WTC11 (cell line): ENCODE data around the gene BRCC3. TPM values are rescaled to one million over a fixed set of nuclear protein-coding genes. Genes with fewer than 3 reads are reported as not detected.

Source experiments
- ATAC-seq: fragments of 200-7000 bp; cut with Tn5 transposase; 2 replicates; pipeline ENCODE4 v1.10.0; 2021; ENCODE audit warnings: mild to moderate bottlenecking, moderate library complexity
- CTCF ChIA-PET: fragments of 300-600 bp; sonication (Branson Sonifier 250); formaldehyde crosslinking; loops from one replicate; lab custom pipeline; 2021; ENCODE audit warnings: antibody characterized with exemption; lab: Charles Lee
- POLR2A ChIA-PET: fragments of 350-600 bp; sonication (Branson Sonifier 250); formaldehyde crosslinking; loops from one replicate; lab custom pipeline; 2021; ENCODE audit warnings: antibody characterized with exemption; lab: Charles Lee
- DNase-seq: peaks from one replicate; pipeline ENCODE4 v3.0.0; 2021; ENCODE audit warnings: low spot score
- H3K27ac Mint-ChIP-seq: 2 replicates; pipeline ENCODE4 v1.8.0; 2021; ENCODE audit warnings: mixed read lengths
- H3K27me3 Mint-ChIP-seq: 2 replicates; pipeline ENCODE4 v1.8.0; 2021; ENCODE audit warnings: low read depth, mild to moderate bottlenecking, moderate library complexity, mixed read lengths
- H3K36me3 Mint-ChIP-seq: 2 replicates; pipeline ENCODE4 v1.8.0; 2021; ENCODE audit warnings: mixed read lengths
- H3K4me1 Mint-ChIP-seq: 2 replicates; pipeline ENCODE4 v1.8.0; 2022; ENCODE audit warnings: mixed read lengths
- H3K4me3 Mint-ChIP-seq: 2 replicates; pipeline ENCODE4 v1.8.0; 2021; ENCODE audit warnings: mild to moderate bottlenecking, moderate library complexity, mixed read lengths
- H3K9me3 Mint-ChIP-seq: 2 replicates; pipeline ENCODE4 v1.8.0; 2021; ENCODE audit warnings: mixed read lengths
- ATF1 ChIP-seq: sonication (generic); formaldehyde crosslinking; IDR thresholded peaks from 2 replicates; pipeline ENCODE4 v1.8.1; 2023; ENCODE audit warnings: mild to moderate bottlenecking, moderate library complexity, missing genetic modification reagents
- ELF4 ChIP-seq: sonication (generic); formaldehyde crosslinking; IDR thresholded peaks from 2 replicates; pipeline ENCODE4 v1.8.1; 2022; ENCODE audit warnings: low read depth, mild to moderate bottlenecking, moderate library complexity, missing genetic modification reagents
- ETV6 ChIP-seq: sonication (generic); formaldehyde crosslinking; IDR thresholded peaks from 2 replicates; pipeline ENCODE4 v1.8.1; 2022; ENCODE audit warnings: mild to moderate bottlenecking, missing genetic modification reagents
- FOXK1 ChIP-seq: sonication (generic); formaldehyde crosslinking; IDR thresholded peaks from 2 replicates; pipeline ENCODE4 v1.8.0; 2022; ENCODE audit warnings: mild to moderate bottlenecking, moderate library complexity, missing genetic modification reagents
- GTF2I ChIP-seq: fragments of 250-450 bp; sonication (Bioruptor Pico); conservative IDR thresholded peaks from 2 replicates; pipeline ENCODE4 v1.4.0; 2021; ENCODE audit warnings: mild to moderate bottlenecking
- NFE2L1 ChIP-seq: sonication (generic); formaldehyde crosslinking; IDR thresholded peaks from 2 replicates; pipeline ENCODE4 v1.8.1; 2023; ENCODE audit warnings: missing genetic modification reagents
- PRRX2 ChIP-seq: fragments of 250-450 bp; sonication (Bioruptor Pico); IDR thresholded peaks from 2 replicates; pipeline ENCODE4 v1.8.0; 2021; ENCODE audit warnings: mild to moderate bottlenecking
- SMAD3 ChIP-seq: sonication (generic); formaldehyde crosslinking; IDR thresholded peaks from 2 replicates; pipeline ENCODE4 v1.8.0; 2022; ENCODE audit warnings: missing genetic modification reagents, mild to moderate bottlenecking, borderline replicate concordance
- SMAD4 ChIP-seq: sonication (generic); formaldehyde crosslinking; IDR thresholded peaks from 2 replicates; pipeline ENCODE4 v1.8.0; 2022; ENCODE audit warnings: mild to moderate bottlenecking, missing genetic modification reagents
- SP1 ChIP-seq: sonication (generic); formaldehyde crosslinking; conservative IDR thresholded peaks from 2 replicates; pipeline ENCODE4 v1.8.1; 2022; ENCODE audit warnings: missing genetic modification reagents
- ZNF121 ChIP-seq: sonication (generic); formaldehyde crosslinking; IDR thresholded peaks from 2 replicates; pipeline ENCODE4 v1.8.0; 2023; ENCODE audit warnings: missing genetic modification reagents
- ZNF219 ChIP-seq: sonication (generic); formaldehyde crosslinking; IDR thresholded peaks from 2 replicates; pipeline ENCODE4 v1.8.0; 2023; ENCODE audit warnings: missing genetic modification reagents, mild to moderate bottlenecking, borderline replicate concordance
- ZNF423 ChIP-seq: fragments of 250-450 bp; sonication (Bioruptor Pico); IDR thresholded peaks from 2 replicates; pipeline ENCODE4 v2.1.2; 2022; ENCODE audit warnings: mild to moderate bottlenecking, moderate library complexity
- total RNA-seq: library from RNA; stranded (reverse); gene quantifications from 3 replicates; pipeline ENCODE4 v1.2.3, GENCODE V29; 2021
- TF ChIP-seq, protein P1 (sequence below): sonication (generic); formaldehyde crosslinking; IDR thresholded peaks from 2 replicates; pipeline ENCODE4 v1.8.0; 2023; ENCODE audit warnings: missing genetic modification reagents
- TF ChIP-seq, protein P2 (sequence below): sonication (generic); formaldehyde crosslinking; IDR thresholded peaks from 2 replicates; pipeline ENCODE4 v1.8.0; 2022; ENCODE audit warnings: mild to moderate bottlenecking, missing genetic modification reagents
- TF ChIP-seq, protein P3 (sequence below): sonication (generic); formaldehyde crosslinking; conservative IDR thresholded peaks from 2 replicates; pipeline ENCODE4 v1.8.1; 2023; ENCODE audit warnings: mild to moderate bottlenecking, low read depth, missing genetic modification reagents, moderate library complexity
- TF ChIP-seq, protein P4 (sequence below): sonication (generic); formaldehyde crosslinking; IDR thresholded peaks from 2 replicates; pipeline ENCODE4 v1.8.1; 2023; ENCODE audit warnings: mild to moderate bottlenecking, missing genetic modification reagents, moderate library complexity
- TF ChIP-seq, protein P5 (sequence below): sonication (generic); formaldehyde crosslinking; IDR thresholded peaks from 2 replicates; pipeline ENCODE4 v1.8.1; 2022; ENCODE audit warnings: mild to moderate bottlenecking, moderate library complexity, missing genetic modification reagents
- TF ChIP-seq, protein P6 (sequence below): fragments of 250-450 bp; sonication (Bioruptor Pico); IDR thresholded peaks from 2 replicates; pipeline ENCODE4 v2.1.2; 2022; ENCODE audit warnings: mild to moderate bottlenecking, moderate library complexity
- TF ChIP-seq, protein P7 (sequence below): sonication (generic); formaldehyde crosslinking; IDR thresholded peaks from 2 replicates; pipeline ENCODE4 v1.8.1; 2023; ENCODE audit warnings: mild to moderate bottlenecking, missing genetic modification reagents, borderline replicate concordance

The BRCC3 gene
- total RNA-seq, 1 experiment from 2014 or later, result 19.6 TPM

DNA sequence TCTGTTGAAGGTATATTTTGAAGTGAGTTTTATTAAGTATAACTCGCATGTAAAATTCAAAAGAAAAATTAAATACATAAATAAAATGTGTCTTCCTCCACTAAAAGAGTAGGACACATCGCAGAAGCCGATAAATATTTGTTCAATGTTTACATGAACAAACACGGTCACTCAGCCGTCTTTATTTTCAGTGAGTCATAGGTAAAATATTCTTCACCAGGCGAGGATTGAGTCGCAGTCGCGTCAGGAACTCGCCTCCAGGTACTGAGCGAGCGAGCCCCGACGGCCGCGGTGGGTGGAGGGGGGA lies 44.9 kb upstream of the BRCC3 start:
- ChIA-PET POLR2A (interaction anchor here (0.8 kb wide), 1 partner anchor 10 kb away, joined by 4 read pairs; no protein-coding TSS in a partner anchor), CTCF (interaction anchor here (1.0 kb wide), 2 partner anchors 22 to 109 kb away, joined by 4 read pairs; no protein-coding TSS in a partner anchor)
- Mint-ChIP-seq H3K4me3 (peak overlapping the region; percentile 84), H3K4me1 (peaks cover 13% of the 10 kb centered on the region), H3K36me3 (no peaks in the 10 kb centered on the region), H3K27ac (no peak overlapping the region; the same call in 1 of the 2 replicates), H3K9me3 (no peaks in the 10 kb centered on the region)
- no peak for ATAC-seq
- no peak for DNase-seq
- TF ChIP-seq ATF1 (CRISPR knock-in tag), result no peak
- TF ChIP-seq, protein P1, sequence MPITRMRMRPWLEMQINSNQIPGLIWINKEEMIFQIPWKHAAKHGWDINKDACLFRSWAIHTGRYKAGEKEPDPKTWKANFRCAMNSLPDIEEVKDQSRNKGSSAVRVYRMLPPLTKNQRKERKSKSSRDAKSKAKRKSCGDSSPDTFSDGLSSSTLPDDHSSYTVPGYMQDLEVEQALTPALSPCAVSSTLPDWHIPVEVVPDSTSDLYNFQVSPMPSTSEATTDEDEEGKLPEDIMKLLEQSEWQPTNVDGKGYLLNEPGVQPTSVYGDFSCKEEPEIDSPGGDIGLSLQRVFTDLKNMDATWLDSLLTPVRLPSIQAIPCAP (CRISPR knock-in tag), result no peak
- TF ChIP-seq, protein P2, sequence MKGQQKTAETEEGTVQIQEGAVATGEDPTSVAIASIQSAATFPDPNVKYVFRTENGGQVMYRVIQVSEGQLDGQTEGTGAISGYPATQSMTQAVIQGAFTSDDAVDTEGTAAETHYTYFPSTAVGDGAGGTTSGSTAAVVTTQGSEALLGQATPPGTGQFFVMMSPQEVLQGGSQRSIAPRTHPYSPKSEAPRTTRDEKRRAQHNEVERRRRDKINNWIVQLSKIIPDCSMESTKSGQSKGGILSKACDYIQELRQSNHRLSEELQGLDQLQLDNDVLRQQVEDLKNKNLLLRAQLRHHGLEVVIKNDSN (CRISPR knock-in tag), result no peak
- TF ChIP-seq GTF2I, result no peak
- no peak for TF ChIP-seq ETV6 (CRISPR knock-in tag)
- TF ChIP-seq, all 79 proteins: peak for 0
- H3K27me3 Mint-ChIP-seq, result no peaks in the 10 kb centered on the region

DNA sequence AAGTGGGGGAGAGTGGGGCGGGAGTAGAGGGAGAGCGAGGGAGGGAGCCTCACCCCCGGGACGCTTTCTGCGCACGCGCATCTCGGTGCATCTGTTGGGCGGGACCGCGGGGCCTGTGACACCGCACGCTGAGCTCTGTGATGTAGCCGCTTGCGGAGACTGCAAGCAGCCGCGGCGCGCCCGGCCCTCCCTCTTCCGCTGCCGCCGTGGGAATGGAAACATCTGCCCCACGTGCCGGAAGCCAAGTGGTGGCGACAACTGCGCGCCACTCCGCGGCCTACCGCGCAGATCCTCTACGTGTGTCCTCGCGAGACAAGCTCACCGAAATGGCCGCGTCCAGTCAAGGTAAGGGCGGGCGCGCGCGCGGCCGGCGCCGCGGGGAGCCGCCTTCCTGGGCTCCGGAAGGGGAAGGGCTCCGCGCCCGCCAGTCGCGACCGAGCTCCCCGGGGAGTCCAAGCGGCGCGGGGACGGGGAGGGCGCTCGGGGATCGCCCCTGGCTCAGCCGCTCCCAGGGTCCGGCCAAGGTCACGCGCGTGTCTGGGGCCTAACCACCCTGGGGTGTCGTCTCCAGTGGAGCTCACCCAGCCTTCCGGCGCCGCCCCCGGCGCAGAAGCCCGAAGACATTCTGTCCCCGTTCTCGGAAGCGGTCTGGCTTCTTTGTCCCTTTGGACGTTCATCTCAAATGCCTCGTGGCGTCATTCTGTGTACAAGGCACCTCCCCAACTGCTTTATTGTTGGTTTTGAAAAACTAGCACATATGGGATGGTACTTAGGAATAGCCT lies 44.4 kb upstream of the BRCC3 start, which contains the start of gene FUNDC2:
FUNDC2 (plus strand) TSS at position 118 of the 782 bp plus-strand sequence; CDS start at position 213, 95 bp downstream.
- peak; percentile 84 for ATAC-seq
- no peaks in the 10 kb centered on the region for H3K27me3 Mint-ChIP-seq
- peaks cover 13% of the 10 kb centered on the region for H3K4me1 Mint-ChIP-seq
- DNase-seq, result peak; percentile 83
- H3K36me3 Mint-ChIP-seq, result no peaks in the 10 kb centered on the region
- CTCF ChIA-PET, result interaction anchor here (1.0 kb wide), 2 partner anchors 22 to 109 kb away, joined by 4 read pairs; no protein-coding TSS in a partner anchor
- peak within 1 kb of the TSS; percentile 84 for H3K4me3 Mint-ChIP-seq
- POLR2A ChIA-PET, result interaction anchor here (0.8 kb wide), 1 partner anchor 10 kb away, joined by 4 read pairs; no protein-coding TSS in a partner anchor
- H3K9me3 Mint-ChIP-seq, result no peaks in the 10 kb centered on the region
- peak within 1 kb of the TSS; percentile 89 for H3K27ac Mint-ChIP-seq
- TF ChIP-seq NFE2L1 (CRISPR knock-in tag) (no peak), ZNF219 (CRISPR knock-in tag) (no peak), FOXK1 (CRISPR knock-in tag) (peak; percentile 86), ZNF423 (CRISPR knock-in tag) (peak; percentile 79), SMAD4 (CRISPR knock-in tag) (no peak), PRRX2 (no peak), ZNF121 (CRISPR knock-in tag) (no peak), SMAD3 (CRISPR knock-in tag) (no peak), SP1 (no peak), ELF4 (CRISPR knock-in tag) (peak; percentile 54; the same call in 1 of the 2 replicates)
- TF ChIP-seq, protein P3, sequence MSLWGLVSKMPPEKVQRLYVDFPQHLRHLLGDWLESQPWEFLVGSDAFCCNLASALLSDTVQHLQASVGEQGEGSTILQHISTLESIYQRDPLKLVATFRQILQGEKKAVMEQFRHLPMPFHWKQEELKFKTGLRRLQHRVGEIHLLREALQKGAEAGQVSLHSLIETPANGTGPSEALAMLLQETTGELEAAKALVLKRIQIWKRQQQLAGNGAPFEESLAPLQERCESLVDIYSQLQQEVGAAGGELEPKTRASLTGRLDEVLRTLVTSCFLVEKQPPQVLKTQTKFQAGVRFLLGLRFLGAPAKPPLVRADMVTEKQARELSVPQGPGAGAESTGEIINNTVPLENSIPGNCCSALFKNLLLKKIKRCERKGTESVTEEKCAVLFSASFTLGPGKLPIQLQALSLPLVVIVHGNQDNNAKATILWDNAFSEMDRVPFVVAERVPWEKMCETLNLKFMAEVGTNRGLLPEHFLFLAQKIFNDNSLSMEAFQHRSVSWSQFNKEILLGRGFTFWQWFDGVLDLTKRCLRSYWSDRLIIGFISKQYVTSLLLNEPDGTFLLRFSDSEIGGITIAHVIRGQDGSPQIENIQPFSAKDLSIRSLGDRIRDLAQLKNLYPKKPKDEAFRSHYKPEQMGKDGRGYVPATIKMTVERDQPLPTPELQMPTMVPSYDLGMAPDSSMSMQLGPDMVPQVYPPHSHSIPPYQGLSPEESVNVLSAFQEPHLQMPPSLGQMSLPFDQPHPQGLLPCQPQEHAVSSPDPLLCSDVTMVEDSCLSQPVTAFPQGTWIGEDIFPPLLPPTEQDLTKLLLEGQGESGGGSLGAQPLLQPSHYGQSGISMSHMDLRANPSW, result no peak
- TF ChIP-seq, protein P4, sequence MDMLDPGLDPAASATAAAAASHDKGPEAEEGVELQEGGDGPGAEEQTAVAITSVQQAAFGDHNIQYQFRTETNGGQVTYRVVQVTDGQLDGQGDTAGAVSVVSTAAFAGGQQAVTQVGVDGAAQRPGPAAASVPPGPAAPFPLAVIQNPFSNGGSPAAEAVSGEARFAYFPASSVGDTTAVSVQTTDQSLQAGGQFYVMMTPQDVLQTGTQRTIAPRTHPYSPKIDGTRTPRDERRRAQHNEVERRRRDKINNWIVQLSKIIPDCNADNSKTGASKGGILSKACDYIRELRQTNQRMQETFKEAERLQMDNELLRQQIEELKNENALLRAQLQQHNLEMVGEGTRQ, result peak; percentile 73
- TF ChIP-seq, protein P5, sequence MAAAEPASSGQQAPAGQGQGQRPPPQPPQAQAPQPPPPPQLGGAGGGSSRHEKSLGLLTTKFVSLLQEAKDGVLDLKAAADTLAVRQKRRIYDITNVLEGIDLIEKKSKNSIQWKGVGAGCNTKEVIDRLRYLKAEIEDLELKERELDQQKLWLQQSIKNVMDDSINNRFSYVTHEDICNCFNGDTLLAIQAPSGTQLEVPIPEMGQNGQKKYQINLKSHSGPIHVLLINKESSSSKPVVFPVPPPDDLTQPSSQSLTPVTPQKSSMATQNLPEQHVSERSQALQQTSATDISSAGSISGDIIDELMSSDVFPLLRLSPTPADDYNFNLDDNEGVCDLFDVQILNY (CRISPR knock-in tag), result 0 out of 2 replicates have a peak, but pooled peaks have one; percentile 42
- TF ChIP-seq, protein P6, sequence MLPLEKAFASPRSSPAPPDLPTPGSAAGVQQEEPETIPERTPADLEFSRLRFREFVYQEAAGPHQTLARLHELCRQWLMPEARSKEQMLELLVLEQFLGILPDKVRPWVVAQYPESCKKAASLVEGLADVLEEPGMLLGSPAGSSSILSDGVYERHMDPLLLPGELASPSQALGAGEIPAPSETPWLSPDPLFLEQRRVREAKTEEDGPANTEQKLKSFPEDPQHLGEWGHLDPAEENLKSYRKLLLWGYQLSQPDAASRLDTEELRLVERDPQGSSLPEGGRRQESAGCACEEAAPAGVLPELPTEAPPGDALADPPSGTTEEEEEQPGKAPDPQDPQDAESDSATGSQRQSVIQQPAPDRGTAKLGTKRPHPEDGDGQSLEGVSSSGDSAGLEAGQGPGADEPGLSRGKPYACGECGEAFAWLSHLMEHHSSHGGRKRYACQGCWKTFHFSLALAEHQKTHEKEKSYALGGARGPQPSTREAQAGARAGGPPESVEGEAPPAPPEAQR (CRISPR knock-in tag), result no peak
- TF ChIP-seq, protein P7, sequence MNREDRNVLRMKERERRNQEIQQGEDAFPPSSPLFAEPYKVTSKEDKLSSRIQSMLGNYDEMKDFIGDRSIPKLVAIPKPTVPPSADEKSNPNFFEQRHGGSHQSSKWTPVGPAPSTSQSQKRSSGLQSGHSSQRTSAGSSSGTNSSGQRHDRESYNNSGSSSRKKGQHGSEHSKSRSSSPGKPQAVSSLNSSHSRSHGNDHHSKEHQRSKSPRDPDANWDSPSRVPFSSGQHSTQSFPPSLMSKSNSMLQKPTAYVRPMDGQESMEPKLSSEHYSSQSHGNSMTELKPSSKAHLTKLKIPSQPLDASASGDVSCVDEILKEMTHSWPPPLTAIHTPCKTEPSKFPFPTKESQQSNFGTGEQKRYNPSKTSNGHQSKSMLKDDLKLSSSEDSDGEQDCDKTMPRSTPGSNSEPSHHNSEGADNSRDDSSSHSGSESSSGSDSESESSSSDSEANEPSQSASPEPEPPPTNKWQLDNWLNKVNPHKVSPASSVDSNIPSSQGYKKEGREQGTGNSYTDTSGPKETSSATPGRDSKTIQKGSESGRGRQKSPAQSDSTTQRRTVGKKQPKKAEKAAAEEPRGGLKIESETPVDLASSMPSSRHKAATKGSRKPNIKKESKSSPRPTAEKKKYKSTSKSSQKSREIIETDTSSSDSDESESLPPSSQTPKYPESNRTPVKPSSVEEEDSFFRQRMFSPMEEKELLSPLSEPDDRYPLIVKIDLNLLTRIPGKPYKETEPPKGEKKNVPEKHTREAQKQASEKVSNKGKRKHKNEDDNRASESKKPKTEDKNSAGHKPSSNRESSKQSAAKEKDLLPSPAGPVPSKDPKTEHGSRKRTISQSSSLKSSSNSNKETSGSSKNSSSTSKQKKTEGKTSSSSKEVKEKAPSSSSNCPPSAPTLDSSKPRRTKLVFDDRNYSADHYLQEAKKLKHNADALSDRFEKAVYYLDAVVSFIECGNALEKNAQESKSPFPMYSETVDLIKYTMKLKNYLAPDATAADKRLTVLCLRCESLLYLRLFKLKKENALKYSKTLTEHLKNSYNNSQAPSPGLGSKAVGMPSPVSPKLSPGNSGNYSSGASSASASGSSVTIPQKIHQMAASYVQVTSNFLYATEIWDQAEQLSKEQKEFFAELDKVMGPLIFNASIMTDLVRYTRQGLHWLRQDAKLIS (CRISPR knock-in tag), result no peak
- TF ChIP-seq, protein P2 (CRISPR knock-in tag), result peak; percentile 67; the same call in 1 of the 2 replicates
- TF ChIP-seq, protein P1 (CRISPR knock-in tag), result no peak
